Activated B cell treated with CpG ODN at 0.5 μM for 24 hours (primary cell): Measurements from ENCODE around the gene CNIH3. TPM values are rescaled to one million over a fixed set of nuclear protein-coding genes. Genes with fewer than 3 reads are reported as not detected.

Source experiments
- ATAC-seq: fragments of 200-7000 bp; cut with Tn5 transposase; one replicate; pipeline ENCODE4 v1.10.0; 2021; ENCODE audit warnings: low read depth, mild to moderate bottlenecking, moderate library complexity
- CTCF ChIA-PET: fragments of 350-600 bp; sonication (Branson Sonifier 250); formaldehyde crosslinking; loops from one replicate; lab custom pipeline; 2021; ENCODE audit warnings: antibody characterized with exemption; lab: Charles Lee
- POLR2A ChIA-PET: fragments of 350-600 bp; sonication (Branson Sonifier 250); formaldehyde crosslinking; loops from one replicate; lab custom pipeline; 2021; ENCODE audit warnings: antibody characterized with exemption; lab: Charles Lee
- DNase-seq: peaks from one replicate; pipeline ENCODE4 v3.0.0; 2022
- H3K27ac Mint-ChIP-seq: one replicate; pipeline ENCODE4 v1.8.0; 2020; ENCODE audit warnings: mixed read lengths
- H3K27me3 Mint-ChIP-seq: one replicate; pipeline ENCODE4 v1.8.0; 2021; ENCODE audit warnings: mixed read lengths
- H3K36me3 Mint-ChIP-seq: one replicate; pipeline ENCODE4 v1.8.0; 2021; ENCODE audit warnings: low read depth, mixed read lengths
- H3K4me1 Mint-ChIP-seq: one replicate; pipeline ENCODE4 v1.8.0; 2021; ENCODE audit warnings: mixed read lengths
- H3K4me3 Mint-ChIP-seq: one replicate; pipeline ENCODE4 v1.8.0; 2020; ENCODE audit warnings: mild to moderate bottlenecking, mixed read lengths
- H3K9me3 Mint-ChIP-seq: one replicate; pipeline ENCODE4 v1.8.0; 2020; ENCODE audit warnings: mixed read lengths
- intact Hi-C: fragments of 100-400 bp; cut with micrococcal nuclease; formaldehyde crosslinking; loops from one replicate; pipeline ENCODE4 v1.15.1; 2024
- total RNA-seq: library from RNA; stranded (reverse); gene quantifications from 2 replicates; pipeline ENCODE4 v1.2.3, GENCODE V29; 2022
- TF ChIP-seq, protein P1 (sequence below): fragments of 200-600 bp; IDR thresholded peaks from one replicate; pipeline ENCODE4 v1.8.0; 2022; ENCODE audit warnings: antibody characterized with exemption, mild to moderate bottlenecking

Gene CNIH3
- total RNA-seq, 1 donor from 2014 or later = 1.8 TPM

DNA sequence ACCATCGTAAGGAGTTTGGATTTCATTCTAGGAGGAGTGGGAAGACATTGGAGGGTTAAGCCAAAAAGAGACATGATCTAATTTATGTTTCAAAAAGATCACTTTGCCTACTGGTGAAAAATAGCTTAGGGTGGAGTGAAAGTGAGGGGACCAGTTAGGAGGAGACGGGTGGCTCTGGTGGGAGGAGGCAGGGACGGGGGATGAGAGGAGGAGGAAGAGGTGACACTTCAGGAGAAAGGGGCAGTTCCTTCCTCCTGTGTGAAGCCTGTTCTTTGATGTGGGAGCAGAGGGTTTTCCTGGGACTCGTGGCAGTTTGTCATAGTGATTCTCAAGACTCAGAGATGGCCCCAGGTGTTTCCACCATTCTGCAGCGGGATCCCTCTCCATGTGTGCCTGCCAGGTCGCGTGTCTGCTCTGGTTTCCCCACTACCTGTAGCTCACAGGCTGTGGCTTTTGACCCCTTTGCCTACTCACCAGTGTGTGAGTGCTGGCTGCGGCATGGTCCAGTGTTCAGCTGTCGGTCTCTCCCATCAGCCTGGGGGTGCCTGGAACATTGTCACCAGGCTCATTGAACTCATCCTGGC is 102.4 kb downstream of the CNIH3 start:
- ChIA-PET CTCF (no interaction called here), POLR2A (no interaction called here)
- no peak for ATAC-seq
- Mint-ChIP-seq H3K36me3 (no peaks in the 10 kb centered on the region), H3K27me3 (peaks cover 5% of the 10 kb centered on the region), H3K9me3 (no peaks in the 10 kb centered on the region), H3K27ac (no peak overlapping the region), H3K4me1 (no peaks in the 10 kb centered on the region), H3K4me3 (no peak overlapping the region)
- intact Hi-C loops = no loop called here
- no peak for DNase-seq
- TF ChIP-seq, protein P1, sequence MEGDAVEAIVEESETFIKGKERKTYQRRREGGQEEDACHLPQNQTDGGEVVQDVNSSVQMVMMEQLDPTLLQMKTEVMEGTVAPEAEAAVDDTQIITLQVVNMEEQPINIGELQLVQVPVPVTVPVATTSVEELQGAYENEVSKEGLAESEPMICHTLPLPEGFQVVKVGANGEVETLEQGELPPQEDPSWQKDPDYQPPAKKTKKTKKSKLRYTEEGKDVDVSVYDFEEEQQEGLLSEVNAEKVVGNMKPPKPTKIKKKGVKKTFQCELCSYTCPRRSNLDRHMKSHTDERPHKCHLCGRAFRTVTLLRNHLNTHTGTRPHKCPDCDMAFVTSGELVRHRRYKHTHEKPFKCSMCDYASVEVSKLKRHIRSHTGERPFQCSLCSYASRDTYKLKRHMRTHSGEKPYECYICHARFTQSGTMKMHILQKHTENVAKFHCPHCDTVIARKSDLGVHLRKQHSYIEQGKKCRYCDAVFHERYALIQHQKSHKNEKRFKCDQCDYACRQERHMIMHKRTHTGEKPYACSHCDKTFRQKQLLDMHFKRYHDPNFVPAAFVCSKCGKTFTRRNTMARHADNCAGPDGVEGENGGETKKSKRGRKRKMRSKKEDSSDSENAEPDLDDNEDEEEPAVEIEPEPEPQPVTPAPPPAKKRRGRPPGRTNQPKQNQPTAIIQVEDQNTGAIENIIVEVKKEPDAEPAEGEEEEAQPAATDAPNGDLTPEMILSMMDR = no peak

DNA sequence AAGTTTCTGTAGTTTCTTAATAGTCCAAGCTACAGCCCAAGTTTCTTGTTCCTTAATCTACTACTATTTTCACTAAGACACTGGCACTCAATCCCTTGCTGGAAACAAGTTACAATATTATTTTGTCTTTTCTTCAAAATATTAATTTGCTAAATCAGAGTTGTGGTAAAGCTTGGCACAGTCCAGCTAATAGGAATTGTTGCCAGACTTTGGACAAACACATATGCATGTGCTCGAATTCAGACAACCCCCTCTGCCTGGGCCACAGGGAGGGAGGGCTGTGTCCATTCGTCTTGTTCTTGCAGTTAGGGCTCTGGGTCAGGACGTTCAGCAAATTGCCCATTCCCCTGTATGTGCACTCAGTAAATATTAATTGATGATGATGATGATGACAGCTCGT is 103.6 kb downstream of the CNIH3 start:
- Mint-ChIP-seq H3K36me3 (no peaks in the 10 kb centered on the region), H3K27ac (no peak overlapping the region), H3K4me1 (no peaks in the 10 kb centered on the region), H3K27me3 (peaks cover 5% of the 10 kb centered on the region), H3K9me3 (no peaks in the 10 kb centered on the region), H3K4me3 (no peak overlapping the region)
- POLR2A ChIA-PET = no interaction called here
- intact Hi-C loops = no loop called here
- CTCF ChIA-PET = no interaction called here
- ATAC-seq (no peak), DNase-seq (no peak)
- TF ChIP-seq, protein P1 = no peak

GRCh38 chr1:224720216-224720615 is 104.1 kb downstream of the CNIH3 start:
- Mint-ChIP-seq H3K4me1 (no peaks in the 10 kb centered on the region), H3K4me3 (no peak overlapping the region), H3K27me3 (peaks cover 4% of the 10 kb centered on the region), H3K9me3 (no peaks in the 10 kb centered on the region), H3K36me3 (no peaks in the 10 kb centered on the region), H3K27ac (no peak overlapping the region)
- POLR2A ChIA-PET = no interaction called here
- TF ChIP-seq, protein P1 = no peak
- intact Hi-C loops = no loop called here
- CTCF ChIA-PET = no interaction called here
- ATAC-seq (no peak), DNase-seq (no peak)

- Mint-ChIP-seq H3K36me3 (no peaks in the 10 kb centered on the region), H3K27ac (no peak overlapping the region)
Observed at GRCh38 chr1:224721000-224721399, 104.9 kb downstream of the CNIH3 start.

DNA sequence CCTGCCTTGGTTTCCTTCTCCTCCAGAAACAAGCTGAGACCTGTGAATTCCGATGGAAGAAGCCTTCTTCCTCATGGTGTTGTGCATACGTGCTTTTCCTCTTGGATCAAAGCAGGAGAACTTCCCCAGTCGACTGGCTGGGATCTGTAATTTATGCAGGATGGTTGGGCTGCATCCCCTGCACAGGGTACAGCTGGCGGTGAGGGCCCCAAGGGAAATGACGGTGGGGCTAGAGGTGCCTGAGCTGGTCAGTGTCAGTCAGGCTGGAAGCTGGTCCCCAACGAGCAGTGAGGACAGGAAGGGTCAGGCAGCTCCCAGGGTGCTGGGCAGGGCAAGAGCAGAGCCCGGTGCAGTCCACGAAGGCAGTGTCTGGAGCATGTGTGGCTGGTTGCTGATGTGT is 106.7 kb downstream of the CNIH3 start:
- ATAC-seq (no peak), DNase-seq (no peak)
- Mint-ChIP-seq H3K27me3 (peaks cover 3% of the 10 kb centered on the region), H3K36me3 (no peaks in the 10 kb centered on the region), H3K4me3 (no peak overlapping the region), H3K4me1 (no peaks in the 10 kb centered on the region), H3K27ac (no peak overlapping the region), H3K9me3 (no peaks in the 10 kb centered on the region)
- TF ChIP-seq, protein P1 = no peak
- ChIA-PET CTCF (no interaction called here), POLR2A (no interaction called here)
- intact Hi-C loops = no loop called here

More at GRCh38 chr1:224721000-224721399, 104.9 kb downstream of the CNIH3 start:
- intact Hi-C loops = no loop called here
- CTCF ChIA-PET = no interaction called here
- peaks cover 3% of the 10 kb centered on the region for H3K27me3 Mint-ChIP-seq
- POLR2A ChIA-PET = no interaction called here
- H3K4me1 Mint-ChIP-seq = no peaks in the 10 kb centered on the region
- H3K9me3 Mint-ChIP-seq = no peaks in the 10 kb centered on the region
- DNase-seq (no peak), ATAC-seq (no peak)
- H3K4me3 Mint-ChIP-seq = no peak overlapping the region
- TF ChIP-seq, protein P1 = no peak
